WTC11 (cell line): ENCODE results near the gene ACADVL. TPM values are rescaled to one million over a fixed set of nuclear protein-coding genes. Genes with fewer than 3 reads are reported as not detected.

Source experiments
- CBFB ChIP-seq: sonication (generic); formaldehyde crosslinking; IDR thresholded peaks from 2 replicates; pipeline ENCODE4 v1.8.1; 2022; ENCODE audit warnings: mild to moderate bottlenecking, low read depth, missing genetic modification reagents
- E2F5 ChIP-seq: sonication (generic); formaldehyde crosslinking; IDR thresholded peaks from 2 replicates; pipeline ENCODE4 v1.8.1; 2022; ENCODE audit warnings: mild to moderate bottlenecking, moderate library complexity, missing genetic modification reagents
- FOXK1 ChIP-seq: sonication (generic); formaldehyde crosslinking; IDR thresholded peaks from 2 replicates; pipeline ENCODE4 v1.8.0; 2022; ENCODE audit warnings: mild to moderate bottlenecking, moderate library complexity, missing genetic modification reagents
- IRF2 ChIP-seq: sonication (generic); formaldehyde crosslinking; IDR thresholded peaks from 2 replicates; pipeline ENCODE4 v1.8.0; 2022; ENCODE audit warnings: low read depth, missing genetic modification reagents, borderline replicate concordance
- JUN ChIP-seq: sonication (generic); formaldehyde crosslinking; IDR thresholded peaks from 2 replicates; pipeline ENCODE4 v1.8.0; 2023; ENCODE audit warnings: mild to moderate bottlenecking, missing genetic modification reagents
- NFATC4 ChIP-seq: fragments of 250-450 bp; sonication (Bioruptor Pico); IDR thresholded peaks from 2 replicates; pipeline ENCODE4 v1.9.0; 2021; ENCODE audit warnings: mild to moderate bottlenecking
- NFE2L1 ChIP-seq: sonication (generic); formaldehyde crosslinking; IDR thresholded peaks from 2 replicates; pipeline ENCODE4 v1.8.1; 2023; ENCODE audit warnings: missing genetic modification reagents
- NR2C2 ChIP-seq: sonication (generic); formaldehyde crosslinking; IDR thresholded peaks from 2 replicates; pipeline ENCODE4 v1.8.0; 2022; ENCODE audit warnings: mild to moderate bottlenecking, missing genetic modification reagents
- PRDM15 ChIP-seq: sonication (generic); formaldehyde crosslinking; IDR thresholded peaks from 2 replicates; pipeline ENCODE4 v1.8.0; 2022; ENCODE audit warnings: missing genetic modification reagents
- SMAD3 ChIP-seq: sonication (generic); formaldehyde crosslinking; IDR thresholded peaks from 2 replicates; pipeline ENCODE4 v1.8.0; 2022; ENCODE audit warnings: missing genetic modification reagents, mild to moderate bottlenecking, borderline replicate concordance
- SMAD4 ChIP-seq: sonication (generic); formaldehyde crosslinking; IDR thresholded peaks from 2 replicates; pipeline ENCODE4 v1.8.0; 2022; ENCODE audit warnings: mild to moderate bottlenecking, missing genetic modification reagents
- ZNF263 ChIP-seq: sonication (generic); formaldehyde crosslinking; IDR thresholded peaks from 2 replicates; pipeline ENCODE4 v1.8.1; 2022; ENCODE audit warnings: low read depth, mild to moderate bottlenecking, moderate library complexity, missing genetic modification reagents
- ZNF317 ChIP-seq: sonication (generic); formaldehyde crosslinking; IDR thresholded peaks from 2 replicates; pipeline ENCODE4 v1.8.1; 2023; ENCODE audit warnings: low read depth, mild to moderate bottlenecking, moderate library complexity, missing genetic modification reagents, borderline replicate concordance
- ZSCAN18 ChIP-seq: fragments of 250-450 bp; sonication (Bioruptor Pico); IDR thresholded peaks from 2 replicates; pipeline ENCODE4 v2.1.2; 2022; ENCODE audit warnings: mild to moderate bottlenecking, moderate library complexity
- total RNA-seq: library from RNA; stranded (reverse); gene quantifications from 3 replicates; pipeline ENCODE4 v1.2.3, GENCODE V29; 2021
- TF ChIP-seq, protein P1 (sequence below): sonication (generic); formaldehyde crosslinking; IDR thresholded peaks from 2 replicates; pipeline ENCODE4 v1.8.0; 2023; ENCODE audit warnings: missing genetic modification reagents, mild to moderate bottlenecking, borderline replicate concordance
- TF ChIP-seq, protein P2 (sequence below): fragments of 250-450 bp; sonication (Bioruptor Pico); IDR thresholded peaks from 2 replicates; pipeline ENCODE4 v1.9.0; 2021; ENCODE audit warnings: mild to moderate bottlenecking
- TF ChIP-seq, protein P3 (sequence below): sonication (generic); formaldehyde crosslinking; IDR thresholded peaks from 2 replicates; pipeline ENCODE4 v1.8.0; 2022; ENCODE audit warnings: mild to moderate bottlenecking, missing genetic modification reagents

ACADVL gene
- total RNA-seq, 1 experiment from 2014 or later = 236 TPM

DNA sequence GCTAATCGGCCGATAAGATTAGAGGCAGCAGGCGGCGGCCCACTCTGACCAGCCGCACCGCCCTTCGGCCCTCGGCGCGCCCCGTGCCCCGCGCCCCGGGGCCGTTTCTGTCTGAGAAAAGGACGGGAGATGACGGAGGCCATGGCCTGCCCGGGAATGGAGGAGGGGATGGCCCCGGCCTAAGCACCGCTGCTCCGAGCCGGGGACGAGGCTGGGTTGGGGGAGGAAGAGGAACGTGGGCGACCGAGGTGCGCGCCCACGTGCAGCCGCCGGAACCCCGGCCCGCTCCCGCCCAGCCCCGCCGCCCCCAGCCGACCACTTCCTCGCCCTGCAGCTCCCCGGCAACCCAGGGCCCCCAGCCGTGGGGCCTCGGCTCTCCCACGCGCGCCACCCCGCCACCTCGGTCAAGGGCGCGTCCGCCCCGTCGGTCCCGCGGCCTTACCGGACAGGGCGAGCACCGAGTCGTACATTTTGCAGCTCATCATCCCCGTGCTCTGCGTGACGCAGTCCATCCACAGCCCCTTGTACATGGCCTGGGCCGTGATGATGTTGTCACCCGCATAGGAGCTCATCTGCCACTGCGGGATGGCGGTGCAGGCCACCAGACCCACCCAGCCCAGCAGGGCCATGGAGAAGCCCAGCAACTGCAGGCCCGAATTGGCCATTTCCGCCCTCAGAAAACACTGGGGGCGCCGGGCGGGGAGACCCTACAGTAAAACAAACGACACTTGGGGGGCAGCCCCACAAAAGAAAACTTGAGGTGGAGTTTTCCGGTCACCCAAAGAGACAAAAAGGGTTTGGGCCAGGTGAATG, 41.8 kb downstream of the ACADVL start (continued):
- TF ChIP-seq, protein P1, sequence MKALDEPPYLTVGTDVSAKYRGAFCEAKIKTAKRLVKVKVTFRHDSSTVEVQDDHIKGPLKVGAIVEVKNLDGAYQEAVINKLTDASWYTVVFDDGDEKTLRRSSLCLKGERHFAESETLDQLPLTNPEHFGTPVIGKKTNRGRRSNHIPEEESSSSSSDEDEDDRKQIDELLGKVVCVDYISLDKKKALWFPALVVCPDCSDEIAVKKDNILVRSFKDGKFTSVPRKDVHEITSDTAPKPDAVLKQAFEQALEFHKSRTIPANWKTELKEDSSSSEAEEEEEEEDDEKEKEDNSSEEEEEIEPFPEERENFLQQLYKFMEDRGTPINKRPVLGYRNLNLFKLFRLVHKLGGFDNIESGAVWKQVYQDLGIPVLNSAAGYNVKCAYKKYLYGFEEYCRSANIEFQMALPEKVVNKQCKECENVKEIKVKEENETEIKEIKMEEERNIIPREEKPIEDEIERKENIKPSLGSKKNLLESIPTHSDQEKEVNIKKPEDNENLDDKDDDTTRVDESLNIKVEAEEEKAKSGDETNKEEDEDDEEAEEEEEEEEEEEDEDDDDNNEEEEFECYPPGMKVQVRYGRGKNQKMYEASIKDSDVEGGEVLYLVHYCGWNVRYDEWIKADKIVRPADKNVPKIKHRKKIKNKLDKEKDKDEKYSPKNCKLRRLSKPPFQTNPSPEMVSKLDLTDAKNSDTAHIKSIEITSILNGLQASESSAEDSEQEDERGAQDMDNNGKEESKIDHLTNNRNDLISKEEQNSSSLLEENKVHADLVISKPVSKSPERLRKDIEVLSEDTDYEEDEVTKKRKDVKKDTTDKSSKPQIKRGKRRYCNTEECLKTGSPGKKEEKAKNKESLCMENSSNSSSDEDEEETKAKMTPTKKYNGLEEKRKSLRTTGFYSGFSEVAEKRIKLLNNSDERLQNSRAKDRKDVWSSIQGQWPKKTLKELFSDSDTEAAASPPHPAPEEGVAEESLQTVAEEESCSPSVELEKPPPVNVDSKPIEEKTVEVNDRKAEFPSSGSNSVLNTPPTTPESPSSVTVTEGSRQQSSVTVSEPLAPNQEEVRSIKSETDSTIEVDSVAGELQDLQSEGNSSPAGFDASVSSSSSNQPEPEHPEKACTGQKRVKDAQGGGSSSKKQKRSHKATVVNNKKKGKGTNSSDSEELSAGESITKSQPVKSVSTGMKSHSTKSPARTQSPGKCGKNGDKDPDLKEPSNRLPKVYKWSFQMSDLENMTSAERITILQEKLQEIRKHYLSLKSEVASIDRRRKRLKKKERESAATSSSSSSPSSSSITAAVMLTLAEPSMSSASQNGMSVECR (CRISPR knock-in tag) = peak; percentile 79
- TF ChIP-seq FOXK1 (CRISPR knock-in tag) = peak; percentile 13; the same call in 1 of the 2 replicates
- TF ChIP-seq CBFB (CRISPR knock-in tag) = no peak
- TF ChIP-seq, protein P2, sequence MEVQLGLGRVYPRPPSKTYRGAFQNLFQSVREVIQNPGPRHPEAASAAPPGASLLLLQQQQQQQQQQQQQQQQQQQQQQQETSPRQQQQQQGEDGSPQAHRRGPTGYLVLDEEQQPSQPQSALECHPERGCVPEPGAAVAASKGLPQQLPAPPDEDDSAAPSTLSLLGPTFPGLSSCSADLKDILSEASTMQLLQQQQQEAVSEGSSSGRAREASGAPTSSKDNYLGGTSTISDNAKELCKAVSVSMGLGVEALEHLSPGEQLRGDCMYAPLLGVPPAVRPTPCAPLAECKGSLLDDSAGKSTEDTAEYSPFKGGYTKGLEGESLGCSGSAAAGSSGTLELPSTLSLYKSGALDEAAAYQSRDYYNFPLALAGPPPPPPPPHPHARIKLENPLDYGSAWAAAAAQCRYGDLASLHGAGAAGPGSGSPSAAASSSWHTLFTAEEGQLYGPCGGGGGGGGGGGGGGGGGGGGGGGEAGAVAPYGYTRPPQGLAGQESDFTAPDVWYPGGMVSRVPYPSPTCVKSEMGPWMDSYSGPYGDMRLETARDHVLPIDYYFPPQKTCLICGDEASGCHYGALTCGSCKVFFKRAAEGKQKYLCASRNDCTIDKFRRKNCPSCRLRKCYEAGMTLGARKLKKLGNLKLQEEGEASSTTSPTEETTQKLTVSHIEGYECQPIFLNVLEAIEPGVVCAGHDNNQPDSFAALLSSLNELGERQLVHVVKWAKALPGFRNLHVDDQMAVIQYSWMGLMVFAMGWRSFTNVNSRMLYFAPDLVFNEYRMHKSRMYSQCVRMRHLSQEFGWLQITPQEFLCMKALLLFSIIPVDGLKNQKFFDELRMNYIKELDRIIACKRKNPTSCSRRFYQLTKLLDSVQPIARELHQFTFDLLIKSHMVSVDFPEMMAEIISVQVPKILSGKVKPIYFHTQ (CRISPR knock-in tag) = 0 out of 2 replicates have a peak, but pooled peaks have one; percentile 16
- TF ChIP-seq PRDM15 (CRISPR knock-in tag) = no peak; the same call in 1 of the 2 replicates
- no peak for TF ChIP-seq SMAD4 (CRISPR knock-in tag)
- TF ChIP-seq SMAD3 (CRISPR knock-in tag) = no peak
- TF ChIP-seq NFE2L1 (CRISPR knock-in tag) = no peak
- no peak for TF ChIP-seq ZNF263 (CRISPR knock-in tag)
- TF ChIP-seq, protein P3, sequence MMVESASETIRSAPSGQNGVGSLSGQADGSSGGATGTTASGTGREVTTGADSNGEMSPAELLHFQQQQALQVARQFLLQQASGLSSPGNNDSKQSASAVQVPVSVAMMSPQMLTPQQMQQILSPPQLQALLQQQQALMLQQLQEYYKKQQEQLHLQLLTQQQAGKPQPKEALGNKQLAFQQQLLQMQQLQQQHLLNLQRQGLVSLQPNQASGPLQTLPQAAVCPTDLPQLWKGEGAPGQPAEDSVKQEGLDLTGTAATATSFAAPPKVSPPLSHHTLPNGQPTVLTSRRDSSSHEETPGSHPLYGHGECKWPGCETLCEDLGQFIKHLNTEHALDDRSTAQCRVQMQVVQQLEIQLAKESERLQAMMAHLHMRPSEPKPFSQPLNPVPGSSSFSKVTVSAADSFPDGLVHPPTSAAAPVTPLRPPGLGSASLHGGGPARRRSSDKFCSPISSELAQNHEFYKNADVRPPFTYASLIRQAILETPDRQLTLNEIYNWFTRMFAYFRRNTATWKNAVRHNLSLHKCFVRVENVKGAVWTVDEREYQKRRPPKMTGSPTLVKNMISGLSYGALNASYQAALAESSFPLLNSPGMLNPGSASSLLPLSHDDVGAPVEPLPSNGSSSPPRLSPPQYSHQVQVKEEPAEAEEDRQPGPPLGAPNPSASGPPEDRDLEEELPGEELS (CRISPR knock-in tag) = peak; percentile 53; the same call in 1 of the 2 replicates
- TF ChIP-seq E2F5 (CRISPR knock-in tag) = 0 out of 2 replicates have a peak, but pooled peaks have one; percentile 14
- TF ChIP-seq NR2C2 = no peak
- TF ChIP-seq IRF2 (CRISPR knock-in tag) = 0 out of 2 replicates have a peak, but pooled peaks have one; percentile 52
- 0 out of 2 replicates have a peak, but pooled peaks have one; percentile 7 for TF ChIP-seq JUN (CRISPR knock-in tag)
- no peak for TF ChIP-seq ZSCAN18
- peak; percentile 66; the same call in 1 of the 2 replicates for TF ChIP-seq NFATC4 (CRISPR knock-in tag)
- no peak for TF ChIP-seq ZNF317
